Measurements from ENCODE around the gene CCR3. TPM values are rescaled to one million over a fixed set of nuclear protein-coding genes. Genes with fewer than 3 reads are reported as not detected.

Gene CCR3
- not detected in 2 replicates for total RNA-seq
- long read RNA-seq: 0 reads

DNA sequence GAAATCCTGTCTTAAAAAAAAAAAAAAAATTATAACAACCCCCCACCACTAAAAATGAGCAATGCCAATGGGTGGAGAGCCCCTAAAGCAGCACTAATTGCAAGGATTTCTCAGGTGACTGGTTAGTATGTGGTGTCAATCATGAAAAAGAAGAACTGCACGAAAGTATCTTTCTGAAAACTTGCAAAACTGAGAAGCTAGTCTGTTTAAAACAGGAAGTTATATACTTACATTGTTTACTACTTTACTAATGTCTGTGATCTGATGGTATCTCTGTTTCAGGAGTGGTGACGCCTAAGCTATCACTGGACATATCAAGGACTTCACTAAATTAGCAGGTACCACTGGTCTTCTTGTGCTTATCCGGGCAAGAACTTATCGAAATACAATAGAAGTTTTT lies at the start of gene CCR3:
Gene CCR3, plus strand, starts transcription at position 341 of the 400 bp plus-strand sequence. CDS start 22,699 bp downstream, outside the sequence.
- Mint-ChIP-seq H3K4me1 (no peaks in the 10 kb centered on the region), H3K27ac (ENCODE audit: unreplicated experiment) (no peak within 1 kb of the TSS), H3K36me3 (ENCODE audit: low read depth) (no peaks in the 10 kb centered on the region), H3K9me3 (no peaks in the 10 kb centered on the region), H3K4me3 (no peak within 1 kb of the TSS), H3K27me3 (ENCODE audit: low read depth) (peaks cover 33% of the 10 kb centered on the region)
- DNase-seq (ENCODE audit: low read depth, low spot score): no peak
- no peak for TF ChIP-seq CTCF (conservative IDR thresholded peaks at IDR 0.05)

DNA sequence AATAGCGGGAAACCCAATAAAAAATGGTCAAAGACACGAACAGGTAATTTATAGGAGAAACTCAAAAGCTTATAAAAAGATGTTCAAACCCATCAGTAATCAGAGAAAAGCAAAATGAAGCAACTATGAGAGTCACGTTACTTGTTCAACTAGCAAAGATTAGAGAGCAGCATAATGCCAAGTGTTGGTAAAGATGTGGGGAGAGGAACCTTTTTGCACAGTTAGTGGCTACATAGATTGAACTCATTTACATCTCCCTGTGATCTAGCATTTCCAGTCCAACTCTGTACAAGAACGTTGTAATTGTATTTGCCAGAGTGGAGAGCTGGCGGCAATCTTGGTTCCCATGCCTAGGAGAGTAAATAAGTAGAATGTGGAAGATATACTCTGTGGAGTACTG lies 49.3 kb upstream of the CCR3 start:
- H3K9me3 Mint-ChIP-seq: peaks cover 17% of the 10 kb centered on the region
- H3K27ac Mint-ChIP-seq (ENCODE audit: unreplicated experiment): no peak overlapping the region
- TF ChIP-seq CTCF (conservative IDR thresholded peaks at IDR 0.05): no peak
- H3K36me3 Mint-ChIP-seq (ENCODE audit: low read depth): peaks cover 5% of the 10 kb centered on the region
- no peak for DNase-seq (ENCODE audit: low read depth, low spot score)
- no peaks in the 10 kb centered on the region for H3K4me1 Mint-ChIP-seq
- H3K4me3 Mint-ChIP-seq: no peak overlapping the region
- peaks cover 3% of the 10 kb centered on the region for H3K27me3 Mint-ChIP-seq (ENCODE audit: low read depth)

DNA sequence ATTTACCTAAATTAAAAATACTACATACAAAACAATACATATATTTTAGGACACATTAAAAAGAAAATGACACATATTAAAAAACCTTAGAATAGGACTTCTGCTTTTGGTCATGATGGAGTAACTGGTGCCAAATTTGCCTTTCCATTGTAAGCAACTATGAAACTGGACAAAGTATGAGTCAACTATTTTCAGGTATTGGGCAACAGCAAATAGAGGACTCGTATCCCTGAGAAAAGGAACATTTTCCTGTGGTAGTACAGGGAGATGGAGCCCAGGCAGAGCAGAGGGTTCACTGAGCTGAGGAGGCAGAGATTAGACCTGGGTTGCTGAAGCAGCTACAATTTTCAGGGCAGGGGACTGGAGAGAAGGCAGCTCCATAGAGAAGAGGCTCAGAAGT lies 48.8 kb upstream of the CCR3 start:
- Mint-ChIP-seq H3K36me3 (ENCODE audit: low read depth) (peaks cover 5% of the 10 kb centered on the region), H3K27ac (ENCODE audit: unreplicated experiment) (no peak overlapping the region), H3K4me1 (no peaks in the 10 kb centered on the region), H3K4me3 (no peak overlapping the region), H3K9me3 (peaks cover 17% of the 10 kb centered on the region), H3K27me3 (ENCODE audit: low read depth) (peaks cover 3% of the 10 kb centered on the region)
- no peak for TF ChIP-seq CTCF (conservative IDR thresholded peaks at IDR 0.05)
- DNase-seq (ENCODE audit: low read depth, low spot score): no peak

GRCh38 chr3:46194868-46195553 lies 47.2 kb upstream of the CCR3 start:
- Mint-ChIP-seq H3K4me1 (no peaks in the 10 kb centered on the region), H3K27ac (ENCODE audit: unreplicated experiment) (no peak overlapping the region), H3K9me3 (peaks cover 17% of the 10 kb centered on the region), H3K4me3 (no peak overlapping the region), H3K36me3 (ENCODE audit: low read depth) (peaks cover 5% of the 10 kb centered on the region), H3K27me3 (ENCODE audit: low read depth) (peaks cover 3% of the 10 kb centered on the region)
- no peak for DNase-seq (ENCODE audit: low read depth, low spot score)
- TF ChIP-seq CTCF (conservative IDR thresholded peaks at IDR 0.05): no peak

- Mint-ChIP-seq H3K27ac (ENCODE audit: unreplicated experiment) (no peak overlapping the region), H3K4me3 (no peak overlapping the region), H3K36me3 (ENCODE audit: low read depth) (peaks cover 5% of the 10 kb centered on the region), H3K4me1 (no peaks in the 10 kb centered on the region), H3K9me3 (peaks cover 17% of the 10 kb centered on the region), H3K27me3 (ENCODE audit: low read depth) (peaks cover 3% of the 10 kb centered on the region)
- no peak for TF ChIP-seq CTCF (conservative IDR thresholded peaks at IDR 0.05)
- no peak for DNase-seq (ENCODE audit: low read depth, low spot score)
These were observed 45.9 kb upstream of the CCR3 start for GRCh38 chr3:46196261-46196957.
